GM06990 (cell line): ENCODE data around the gene GRK6.

Source experiments
- DNase-seq: peaks from one replicate; pipeline ENCODE4 v3.0.0-alpha.2; 2011; ENCODE audit not compliant: insufficient read length; ENCODE audit errors: extremely low read depth
- H3K27me3 ChIP-seq: replicated peaks from 2 replicates; pipeline ENCODE4 v1.6.0; 2011; ENCODE audit warnings: low read length; ENCODE audit not compliant: control insufficient read depth, insufficient read depth
- H3K36me3 ChIP-seq: 2 replicates; pipeline ENCODE4 v1.5.1; 2011; ENCODE audit warnings: low read length; ENCODE audit not compliant: control insufficient read depth, insufficient read depth
- H3K4me3 ChIP-seq: replicated peaks from 2 replicates; pipeline ENCODE4 v1.5.1; 2011; ENCODE audit warnings: low read depth, mild to moderate bottlenecking, control low read depth, low read length
- TF ChIP-seq, protein P1 (sequence below): IDR thresholded peaks from 2 replicates; pipeline ENCODE4 v1.5.1; 2011; ENCODE audit warnings: low read length, control low read depth, mild to moderate bottlenecking, inconsistent platforms; ENCODE audit not compliant: insufficient read depth, poor library complexity, severe bottlenecking

Gene GRK6

DNA sequence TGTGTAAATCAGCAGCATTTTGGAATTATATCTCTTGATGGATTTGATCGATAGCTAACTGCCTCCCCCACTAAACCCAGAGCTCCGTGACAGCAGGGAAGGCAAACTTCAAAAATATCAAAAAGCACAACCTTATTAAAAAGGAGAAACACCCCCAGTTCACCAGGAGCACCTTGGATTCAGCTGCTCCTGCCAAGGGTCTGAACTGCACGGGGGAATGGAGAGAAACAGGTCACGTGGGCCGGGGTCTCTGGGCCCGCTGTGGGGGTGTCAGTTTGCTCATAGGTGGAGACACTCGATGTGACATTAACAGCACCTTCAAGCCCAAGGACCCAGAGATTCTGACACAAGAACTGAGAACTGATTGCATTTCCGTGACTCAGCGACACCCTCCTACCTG is 43.3 kb upstream of the GRK6 start:
- TF ChIP-seq, protein P1, sequence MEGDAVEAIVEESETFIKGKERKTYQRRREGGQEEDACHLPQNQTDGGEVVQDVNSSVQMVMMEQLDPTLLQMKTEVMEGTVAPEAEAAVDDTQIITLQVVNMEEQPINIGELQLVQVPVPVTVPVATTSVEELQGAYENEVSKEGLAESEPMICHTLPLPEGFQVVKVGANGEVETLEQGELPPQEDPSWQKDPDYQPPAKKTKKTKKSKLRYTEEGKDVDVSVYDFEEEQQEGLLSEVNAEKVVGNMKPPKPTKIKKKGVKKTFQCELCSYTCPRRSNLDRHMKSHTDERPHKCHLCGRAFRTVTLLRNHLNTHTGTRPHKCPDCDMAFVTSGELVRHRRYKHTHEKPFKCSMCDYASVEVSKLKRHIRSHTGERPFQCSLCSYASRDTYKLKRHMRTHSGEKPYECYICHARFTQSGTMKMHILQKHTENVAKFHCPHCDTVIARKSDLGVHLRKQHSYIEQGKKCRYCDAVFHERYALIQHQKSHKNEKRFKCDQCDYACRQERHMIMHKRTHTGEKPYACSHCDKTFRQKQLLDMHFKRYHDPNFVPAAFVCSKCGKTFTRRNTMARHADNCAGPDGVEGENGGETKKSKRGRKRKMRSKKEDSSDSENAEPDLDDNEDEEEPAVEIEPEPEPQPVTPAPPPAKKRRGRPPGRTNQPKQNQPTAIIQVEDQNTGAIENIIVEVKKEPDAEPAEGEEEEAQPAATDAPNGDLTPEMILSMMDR, result no peak
- Histone ChIP-seq H3K36me3 (no peaks in the 10 kb centered on the region), H3K4me3 (no peak overlapping the region), H3K27me3 (no peaks in the 10 kb centered on the region; the same call in 1 of the 2 replicates)
- DNase-seq, result no peak

DNA sequence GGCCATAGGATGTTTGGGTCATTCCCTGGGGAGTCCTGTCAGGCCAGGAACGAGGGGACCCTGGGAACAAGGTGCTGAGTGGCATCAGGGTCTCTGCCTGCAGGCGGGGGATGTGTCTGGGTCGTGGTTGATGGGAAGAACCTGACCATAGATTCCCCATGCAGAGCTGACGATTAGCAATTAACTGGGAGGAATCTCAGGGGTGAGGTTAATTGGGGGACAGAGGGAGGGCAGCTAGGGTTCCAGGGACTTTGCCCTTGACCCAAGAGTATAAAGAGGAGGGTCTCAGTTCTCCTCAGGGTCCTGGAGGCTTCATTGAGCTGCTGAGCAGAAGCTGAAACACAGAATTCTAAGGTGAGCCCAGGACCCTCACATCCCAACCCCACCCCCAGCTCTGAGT is 42.3 kb upstream of the GRK6 start, which contains the start of gene SLC34A1:
Gene SLC34A1 (plus strand): TSS at position 301 of the 400 bp plus-strand sequence. CDS start 1,308 bp downstream, outside the sequence.
- H3K36me3 ChIP-seq, result no peaks in the 10 kb centered on the region
- DNase-seq, result no peak
- H3K4me3 ChIP-seq, result no peak within 1 kb of the TSS
- H3K27me3 ChIP-seq, result no peaks in the 10 kb centered on the region; the same call in 1 of the 2 replicates
- TF ChIP-seq, protein P1, result no peak

DNA sequence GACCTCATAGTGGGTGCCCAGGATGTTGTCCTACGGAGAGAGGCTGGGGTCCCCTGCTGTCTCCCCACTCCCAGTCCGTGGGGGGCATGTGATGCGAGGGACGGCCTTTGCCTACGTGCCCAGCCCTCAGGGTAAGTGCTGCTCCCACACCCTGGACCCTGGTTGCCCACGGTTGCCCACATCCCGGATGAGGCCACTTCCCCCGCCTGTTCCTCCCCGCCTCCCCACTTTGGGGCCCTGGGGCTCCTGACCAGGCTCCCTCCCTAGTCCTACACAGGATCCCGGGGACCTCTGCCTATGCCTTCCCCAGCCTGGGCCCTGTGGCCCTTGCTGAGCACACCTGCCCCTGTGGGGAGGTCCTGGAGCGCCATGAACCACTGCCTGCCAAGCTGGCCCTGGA is 40.8 kb upstream of the GRK6 start:
- Histone ChIP-seq H3K4me3 (no peak overlapping the region), H3K36me3 (no peaks in the 10 kb centered on the region), H3K27me3 (no peaks in the 10 kb centered on the region; the same call in 1 of the 2 replicates)
- DNase-seq, result no peak
- TF ChIP-seq, protein P1, result no peak

DNA sequence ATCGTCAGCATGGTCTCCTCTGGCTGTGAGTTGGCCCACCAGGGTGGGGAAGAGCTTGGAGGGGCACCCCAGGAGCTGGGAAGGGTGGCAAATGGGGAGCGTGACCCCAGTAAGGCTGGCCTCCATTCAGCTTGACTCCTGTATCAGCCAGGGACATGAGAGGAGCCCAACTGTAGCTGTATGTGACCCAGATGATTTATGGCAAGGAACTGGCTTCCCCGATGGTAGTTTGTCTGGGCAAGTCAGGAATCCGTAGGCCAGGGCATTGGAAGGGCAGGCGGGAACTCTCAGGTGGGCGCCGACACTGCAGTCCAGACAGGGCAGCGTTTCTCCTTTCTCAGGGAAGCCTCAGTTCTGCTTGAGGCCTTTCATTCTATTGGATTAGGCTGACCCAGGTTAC is 39.9 kb upstream of the GRK6 start:
- TF ChIP-seq, protein P1, result no peak

DNA sequence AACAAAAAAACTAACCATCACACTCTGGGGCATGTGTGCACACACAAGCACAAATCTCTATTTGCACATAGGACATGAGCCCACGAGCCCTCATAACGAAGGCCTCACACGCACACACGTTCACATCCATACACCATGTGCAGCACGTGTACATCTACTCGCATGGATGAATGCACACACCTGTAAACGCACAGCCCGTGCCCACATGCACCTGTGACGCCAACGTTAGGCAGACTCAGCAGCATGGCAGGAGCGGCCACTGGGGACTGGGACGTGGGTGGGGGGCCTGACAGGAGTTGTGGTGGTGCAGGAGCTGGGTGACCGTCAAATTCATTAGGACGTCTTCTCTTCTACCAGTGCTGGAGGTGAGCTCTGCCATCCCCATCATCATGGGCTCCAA is 39.1 kb upstream of the GRK6 start:
- DNase-seq, result no peak
- no peaks in the 10 kb centered on the region; the same call in 1 of the 2 replicates for H3K27me3 ChIP-seq
- H3K4me3 ChIP-seq, result no peak overlapping the region
- TF ChIP-seq, protein P1, result no peak
- no peaks in the 10 kb centered on the region for H3K36me3 ChIP-seq

More for the DNA sequence above, 39.9 kb upstream of the GRK6 start:
- Histone ChIP-seq H3K27me3 (no peaks in the 10 kb centered on the region; the same call in 1 of the 2 replicates), H3K36me3 (no peaks in the 10 kb centered on the region), H3K4me3 (no peak overlapping the region)
- DNase-seq, result no peak
